SK-N-SH treated with all-trans-retinoic acid at 6 μM for 48 hours (cell line): ENCODE data around the gene STARD13.

Experiments used
- ATAC-seq: fragments of 200-7000 bp; cut with Tn5 transposase; 3 replicates; pipeline ENCODE4 v1.9.1; 2020; ENCODE audit warnings: mild to moderate bottlenecking, moderate library complexity
- ARNTL ChIP-seq: fragments of 450-650 bp; formaldehyde crosslinking; IDR thresholded peaks from 2 replicates; pipeline ENCODE4 v1.5.0; 2020; ENCODE audit warnings: low read depth, mild to moderate bottlenecking, moderate library complexity, borderline replicate concordance
- BACH2 ChIP-seq: fragments of 250-450 bp; sonication (Bioruptor Pico); IDR thresholded peaks from 2 replicates; pipeline ENCODE4 v1.9.0; 2021; ENCODE audit warnings: mild to moderate bottlenecking, borderline replicate concordance
- CSDC2 ChIP-seq: fragments of 250-450 bp; sonication (Bioruptor Pico); IDR thresholded peaks from 2 replicates; pipeline ENCODE4 v1.5.0; 2020; ENCODE audit warnings: mild to moderate bottlenecking, moderate library complexity
- ESRRG ChIP-seq: fragments of 250-450 bp; sonication (Bioruptor Pico); IDR thresholded peaks from 2 replicates; pipeline ENCODE4 v1.6.1; 2021; ENCODE audit warnings: mild to moderate bottlenecking
- ISL1 ChIP-seq: fragments of 250-450 bp; sonication (Bioruptor Pico); IDR thresholded peaks from 2 replicates; pipeline ENCODE4 v2.1.2; 2022; ENCODE audit warnings: mild to moderate bottlenecking, moderate library complexity
- OSR1 ChIP-seq: fragments of 250-450 bp; sonication (Bioruptor Pico); IDR thresholded peaks from 2 replicates; pipeline ENCODE4 v1.8.0; 2022; ENCODE audit warnings: moderate library complexity, mild to moderate bottlenecking, inconsistent platforms
- PPARA ChIP-seq: fragments of 250-450 bp; sonication (Bioruptor Pico); IDR thresholded peaks from 2 replicates; pipeline ENCODE4 v1.5.0; 2020; ENCODE audit warnings: mild to moderate bottlenecking, borderline replicate concordance
- RARB ChIP-seq: fragments of 250-450 bp; sonication (Bioruptor Pico); IDR thresholded peaks from 2 replicates; pipeline ENCODE4 v1.8.0; 2021; ENCODE audit warnings: mild to moderate bottlenecking, moderate library complexity
- SNAI2 ChIP-seq: fragments of 250-450 bp; sonication (Bioruptor Pico); IDR thresholded peaks from 2 replicates; pipeline ENCODE4 v1.5.0; 2020; ENCODE audit warnings: mild to moderate bottlenecking, moderate library complexity
- TCF4 ChIP-seq: fragments of 250-450 bp; sonication (Bioruptor Pico); IDR thresholded peaks from 2 replicates; pipeline ENCODE4 v1.8.0; 2021; ENCODE audit warnings: mild to moderate bottlenecking, moderate library complexity, borderline replicate concordance
- TOX ChIP-seq: fragments of 250-450 bp; sonication (Bioruptor Pico); IDR thresholded peaks from 2 replicates; pipeline ENCODE4 v1.8.0; 2021; ENCODE audit warnings: mild to moderate bottlenecking, moderate library complexity, borderline replicate concordance
- TSHZ2 ChIP-seq: fragments of 250-450 bp; sonication (Bioruptor Pico); IDR thresholded peaks from 2 replicates; pipeline ENCODE4 v1.5.0; 2020; ENCODE audit warnings: mild to moderate bottlenecking, moderate library complexity
- ZC3H10 ChIP-seq: fragments of 250-450 bp; sonication (Bioruptor Pico); IDR thresholded peaks from 2 replicates; pipeline ENCODE4 v1.5.1; 2021; ENCODE audit warnings: mild to moderate bottlenecking, moderate library complexity
- ZFP3 ChIP-seq: fragments of 250-450 bp; sonication (Bioruptor Pico); IDR thresholded peaks from 2 replicates; pipeline ENCODE4 v1.5.0; 2020; ENCODE audit warnings: mild to moderate bottlenecking, moderate library complexity
- ZNF565 ChIP-seq: fragments of 450-650 bp; formaldehyde crosslinking; conservative IDR thresholded peaks from 2 replicates; pipeline ENCODE4 v1.5.0; 2020; ENCODE audit warnings: low read depth, mild to moderate bottlenecking, moderate library complexity
- ZNF70 ChIP-seq: fragments of 450-650 bp; formaldehyde crosslinking; IDR thresholded peaks from 2 replicates; pipeline ENCODE4 v1.5.0; 2020; ENCODE audit warnings: mild to moderate bottlenecking, moderate library complexity
- ZNF8 ChIP-seq: fragments of 450-650 bp; formaldehyde crosslinking; IDR thresholded peaks from 2 replicates; pipeline ENCODE4 v1.5.0; 2020; ENCODE audit warnings: mild to moderate bottlenecking, moderate library complexity
- TF ChIP-seq, protein P1 (sequence below): fragments of 250-450 bp; sonication (Bioruptor Pico); IDR thresholded peaks from 2 replicates; pipeline ENCODE4 v1.5.1; 2020; ENCODE audit warnings: low read depth, mild to moderate bottlenecking, moderate library complexity
- TF ChIP-seq, protein P2 (sequence below): fragments of 250-450 bp; sonication (Bioruptor Pico); IDR thresholded peaks from 2 replicates; pipeline ENCODE4 v1.5.1; 2021; ENCODE audit warnings: mild to moderate bottlenecking, moderate library complexity
- TF ChIP-seq, protein P3 (sequence below): fragments of 250-450 bp; sonication (Bioruptor Pico); IDR thresholded peaks from 2 replicates; pipeline ENCODE4 v1.8.0; 2021; ENCODE audit warnings: low read depth, mild to moderate bottlenecking, moderate library complexity, borderline replicate concordance
- TF ChIP-seq, protein P4 (sequence below): fragments of 250-450 bp; sonication (Bioruptor Pico); IDR thresholded peaks from 2 replicates; pipeline ENCODE4 v1.8.0; 2020; ENCODE audit warnings: mild to moderate bottlenecking, moderate library complexity, borderline replicate concordance

Gene STARD13

GRCh38 chr13:33213024-33213768, 72.4 kb downstream of the STARD13 start:
- ATAC-seq, result peak; percentile 17; the same call in 2 of the 3 replicates
- TF ChIP-seq TOX (CRISPR knock-in tag) (no peak), PPARA (no peak), ISL1 (no peak), OSR1 (no peak), TSHZ2 (no peak), ARNTL (CRISPR knock-in tag) (no peak), SNAI2 (CRISPR knock-in tag) (no peak), CSDC2 (no peak), BACH2 (CRISPR knock-in tag) (no peak), TCF4 (CRISPR knock-in tag) (no peak), ZNF70 (CRISPR knock-in tag) (no peak), ZNF8 (CRISPR knock-in tag) (no peak), RARB (CRISPR knock-in tag) (no peak)
- TF ChIP-seq, protein P1, sequence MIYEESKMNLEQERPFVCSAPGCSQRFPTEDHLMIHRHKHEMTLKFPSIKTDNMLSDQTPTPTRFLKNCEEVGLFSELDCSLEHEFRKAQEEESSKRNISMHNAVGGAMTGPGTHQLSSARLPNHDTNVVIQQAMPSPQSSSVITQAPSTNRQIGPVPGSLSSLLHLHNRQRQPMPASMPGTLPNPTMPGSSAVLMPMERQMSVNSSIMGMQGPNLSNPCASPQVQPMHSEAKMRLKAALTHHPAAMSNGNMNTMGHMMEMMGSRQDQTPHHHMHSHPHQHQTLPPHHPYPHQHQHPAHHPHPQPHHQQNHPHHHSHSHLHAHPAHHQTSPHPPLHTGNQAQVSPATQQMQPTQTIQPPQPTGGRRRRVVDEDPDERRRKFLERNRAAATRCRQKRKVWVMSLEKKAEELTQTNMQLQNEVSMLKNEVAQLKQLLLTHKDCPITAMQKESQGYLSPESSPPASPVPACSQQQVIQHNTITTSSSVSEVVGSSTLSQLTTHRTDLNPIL (CRISPR knock-in tag), result no peak
- TF ChIP-seq, protein P2, sequence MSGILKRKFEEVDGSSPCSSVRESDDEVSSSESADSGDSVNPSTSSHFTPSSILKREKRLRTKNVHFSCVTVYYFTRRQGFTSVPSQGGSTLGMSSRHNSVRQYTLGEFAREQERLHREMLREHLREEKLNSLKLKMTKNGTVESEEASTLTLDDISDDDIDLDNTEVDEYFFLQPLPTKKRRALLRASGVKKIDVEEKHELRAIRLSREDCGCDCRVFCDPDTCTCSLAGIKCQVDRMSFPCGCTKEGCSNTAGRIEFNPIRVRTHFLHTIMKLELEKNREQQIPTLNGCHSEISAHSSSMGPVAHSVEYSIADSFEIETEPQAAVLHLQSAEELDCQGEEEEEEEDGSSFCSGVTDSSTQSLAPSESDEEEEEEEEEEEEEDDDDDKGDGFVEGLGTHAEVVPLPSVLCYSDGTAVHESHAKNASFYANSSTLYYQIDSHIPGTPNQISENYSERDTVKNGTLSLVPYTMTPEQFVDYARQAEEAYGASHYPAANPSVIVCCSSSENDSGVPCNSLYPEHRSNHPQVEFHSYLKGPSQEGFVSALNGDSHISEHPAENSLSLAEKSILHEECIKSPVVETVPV (CRISPR knock-in tag), result no peak
- TF ChIP-seq, protein P3, sequence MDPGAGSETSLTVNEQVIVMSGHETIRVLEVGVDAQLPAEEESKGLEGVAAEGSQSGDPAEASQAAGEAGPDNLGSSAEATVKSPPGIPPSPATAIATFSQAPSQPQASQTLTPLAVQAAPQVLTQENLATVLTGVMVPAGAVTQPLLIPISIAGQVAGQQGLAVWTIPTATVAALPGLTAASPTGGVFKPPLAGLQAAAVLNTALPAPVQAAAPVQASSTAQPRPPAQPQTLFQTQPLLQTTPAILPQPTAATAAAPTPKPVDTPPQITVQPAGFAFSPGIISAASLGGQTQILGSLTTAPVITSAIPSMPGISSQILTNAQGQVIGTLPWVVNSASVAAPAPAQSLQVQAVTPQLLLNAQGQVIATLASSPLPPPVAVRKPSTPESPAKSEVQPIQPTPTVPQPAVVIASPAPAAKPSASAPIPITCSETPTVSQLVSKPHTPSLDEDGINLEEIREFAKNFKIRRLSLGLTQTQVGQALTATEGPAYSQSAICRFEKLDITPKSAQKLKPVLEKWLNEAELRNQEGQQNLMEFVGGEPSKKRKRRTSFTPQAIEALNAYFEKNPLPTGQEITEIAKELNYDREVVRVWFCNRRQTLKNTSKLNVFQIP (CRISPR knock-in tag), result no peak

- ATAC-seq, result no peak
Measured at GRCh38 chr13:33212396-33212795, 73.2 kb downstream of the STARD13 start.

DNA sequence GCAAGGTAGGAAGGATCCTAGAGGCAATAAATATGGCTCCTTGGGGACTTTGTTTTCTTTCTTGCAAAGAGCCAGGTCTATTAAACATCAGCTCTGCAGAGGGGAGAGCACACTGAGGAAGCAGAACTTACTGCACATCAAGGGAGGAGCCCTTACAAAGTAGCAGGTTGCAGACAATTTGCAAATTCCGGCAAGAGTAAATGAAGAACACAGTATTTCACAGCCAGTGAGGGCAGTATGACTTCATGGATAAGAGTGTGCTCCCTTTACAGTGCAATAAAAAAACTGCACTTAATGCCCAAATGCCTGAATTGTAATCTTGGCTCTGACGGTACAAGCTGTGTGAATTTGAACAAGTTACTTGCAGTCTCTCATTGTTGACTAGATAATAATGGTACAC, 75.5 kb downstream of the STARD13 start:
- ATAC-seq, result no peak
- TF ChIP-seq, protein P2 (CRISPR knock-in tag), result no peak
- no peak for TF ChIP-seq ESRRG
- TF ChIP-seq CSDC2, result no peak
- no peak for TF ChIP-seq ZC3H10 (CRISPR knock-in tag)
- TF ChIP-seq ZNF565, result no peak
- no peak for TF ChIP-seq TOX (CRISPR knock-in tag)
- no peak for TF ChIP-seq ISL1
- TF ChIP-seq ARNTL (CRISPR knock-in tag), result no peak
- TF ChIP-seq, protein P4, sequence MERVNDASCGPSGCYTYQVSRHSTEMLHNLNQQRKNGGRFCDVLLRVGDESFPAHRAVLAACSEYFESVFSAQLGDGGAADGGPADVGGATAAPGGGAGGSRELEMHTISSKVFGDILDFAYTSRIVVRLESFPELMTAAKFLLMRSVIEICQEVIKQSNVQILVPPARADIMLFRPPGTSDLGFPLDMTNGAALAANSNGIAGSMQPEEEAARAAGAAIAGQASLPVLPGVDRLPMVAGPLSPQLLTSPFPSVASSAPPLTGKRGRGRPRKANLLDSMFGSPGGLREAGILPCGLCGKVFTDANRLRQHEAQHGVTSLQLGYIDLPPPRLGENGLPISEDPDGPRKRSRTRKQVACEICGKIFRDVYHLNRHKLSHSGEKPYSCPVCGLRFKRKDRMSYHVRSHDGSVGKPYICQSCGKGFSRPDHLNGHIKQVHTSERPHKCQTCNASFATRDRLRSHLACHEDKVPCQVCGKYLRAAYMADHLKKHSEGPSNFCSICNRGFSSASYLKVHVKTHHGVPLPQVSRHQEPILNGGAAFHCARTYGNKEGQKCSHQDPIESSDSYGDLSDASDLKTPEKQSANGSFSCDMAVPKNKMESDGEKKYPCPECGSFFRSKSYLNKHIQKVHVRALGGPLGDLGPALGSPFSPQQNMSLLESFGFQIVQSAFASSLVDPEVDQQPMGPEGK (CRISPR knock-in tag), result no peak
- no peak for TF ChIP-seq ZNF70 (CRISPR knock-in tag)
- no peak for TF ChIP-seq TCF4 (CRISPR knock-in tag)
- TF ChIP-seq, protein P3 (CRISPR knock-in tag), result no peak

More at GRCh38 chr13:33212396-33212795, 73.2 kb downstream of the STARD13 start:
- TF ChIP-seq TCF4 (CRISPR knock-in tag) (no peak), ZC3H10 (CRISPR knock-in tag) (no peak), ZNF70 (CRISPR knock-in tag) (no peak), ESRRG (no peak), ZFP3 (no peak)
